ENCODE results near the gene SAMD7. TPM values are rescaled to one million over a fixed set of nuclear protein-coding genes. Genes with fewer than 3 reads are reported as not detected.

The SAMD7 gene
- total RNA-seq, 4 donors from 2014 or later = not detected

DNA sequence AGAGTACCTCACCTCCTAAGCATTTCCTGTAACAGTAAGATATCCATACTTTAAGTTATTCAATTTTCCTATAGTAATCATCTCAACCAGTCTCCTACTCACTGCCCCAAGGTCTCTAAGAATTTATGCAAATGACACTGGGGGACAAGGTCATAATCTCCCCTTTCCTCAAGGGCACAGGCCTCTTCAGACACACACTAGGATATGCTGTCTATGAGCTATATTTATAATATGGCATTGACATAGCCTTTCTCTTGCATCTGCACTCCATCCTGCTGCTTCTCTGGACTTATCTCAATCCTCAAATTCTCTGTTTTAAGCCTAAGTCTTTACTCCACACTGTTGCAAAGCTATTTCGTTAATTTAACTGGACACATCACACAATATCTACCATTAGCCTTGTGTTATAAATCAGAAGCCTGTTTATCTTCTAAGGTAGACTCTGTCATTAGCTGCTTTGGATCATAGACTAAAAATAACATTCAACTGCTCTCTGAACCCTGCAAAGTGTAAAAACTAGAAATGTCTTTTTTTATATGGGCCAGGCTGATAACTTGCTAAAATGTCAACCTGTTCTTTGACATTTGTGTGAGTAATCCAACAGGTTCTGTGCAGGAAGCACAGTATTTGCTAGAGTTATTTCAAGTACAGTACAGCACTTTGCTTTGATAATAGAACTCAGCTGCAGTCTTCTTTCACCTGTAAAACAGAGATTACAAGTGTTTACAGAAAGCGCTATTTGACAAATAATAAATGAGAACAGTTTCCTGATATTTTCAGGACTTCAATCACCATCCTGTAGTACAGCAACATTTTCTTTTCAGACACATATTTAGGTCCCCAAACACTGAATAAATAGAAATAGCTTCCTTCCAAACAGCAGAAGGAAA is 37.4 kb downstream of the SAMD7 start:
- no peak for TF ChIP-seq CTCF (IDR thresholded peaks at IDR 0.05; ENCODE audit: low read depth)

GRCh38 chr3:169952045-169952444 is 40.7 kb downstream of the SAMD7 start:
- no peak for TF ChIP-seq CTCF (IDR thresholded peaks at IDR 0.05; ENCODE audit: low read depth)

- no peak for TF ChIP-seq CTCF (IDR thresholded peaks at IDR 0.05; ENCODE audit: low read depth)
These were observed 42.2 kb downstream of the SAMD7 start for GRCh38 chr3:169953462-169954141.

GRCh38 chr3:169954142-169954756 is 42.9 kb downstream of the SAMD7 start:
- no peak for TF ChIP-seq CTCF (IDR thresholded peaks at IDR 0.05; ENCODE audit: low read depth)

DNA sequence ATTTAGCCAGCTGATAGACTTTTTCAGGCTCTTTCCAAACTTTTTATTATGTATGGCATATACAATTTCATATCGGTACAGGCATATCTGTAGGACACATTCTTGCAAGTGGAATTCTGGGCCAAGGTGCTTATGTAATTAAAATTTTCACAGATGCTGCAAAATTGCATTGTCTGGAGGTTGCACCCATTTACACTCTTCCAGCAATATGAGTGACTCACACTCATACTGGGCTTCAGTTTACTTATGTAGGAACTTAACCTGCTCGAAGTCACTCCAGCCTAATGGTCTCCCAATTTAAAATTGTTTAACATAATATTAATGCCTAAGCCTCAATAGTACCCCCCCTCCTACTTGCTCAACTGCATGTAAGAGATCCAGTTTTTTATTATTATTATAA is 44.0 kb downstream of the SAMD7 start:
- no peak for TF ChIP-seq CTCF (IDR thresholded peaks at IDR 0.05; ENCODE audit: low read depth)

- TF ChIP-seq CTCF (IDR thresholded peaks at IDR 0.05; ENCODE audit: low read depth) = no peak
These were observed 52.8 kb downstream of the SAMD7 start for GRCh38 chr3:169964176-169964575.

All from subcutaneous adipose tissue (tissue), 4 donors.